PC-3 (cell line): Measurements from ENCODE around the gene RGS17. TPM values are rescaled to one million over a fixed set of nuclear protein-coding genes. Genes with fewer than 3 reads are reported as not detected.

ENCODE experiments used
- ATAC-seq: fragments of 200-7000 bp; cut with Tn5 transposase; 2 replicates; pipeline ENCODE4 v1.9.1; 2020; ENCODE audit warnings: mild to moderate bottlenecking, moderate library complexity
- BruUV-seq: library from RNA; stranded (reverse); fragments of 400-500 nt; replicated peaks from 2 replicates; lab custom pipeline; 2021; lab: Mats Ljungman, UMichigan
- CTCF ChIA-PET: fragments of 300-600 bp; sonication (Branson Sonifier 250); formaldehyde crosslinking; loops from one replicate; lab custom pipeline; 2022; ENCODE audit warnings: antibody characterized with exemption; lab: Charles Lee
- POLR2A ChIA-PET: fragments of 300-600 bp; sonication (Branson Sonifier 250); formaldehyde crosslinking; loops from one replicate; lab custom pipeline; 2022; ENCODE audit warnings: antibody characterized with exemption; ENCODE audit not compliant: unreplicated experiment; lab: Charles Lee
- DNase-seq: peaks from one replicate; pipeline ENCODE4 v3.0.0-alpha.2; 2015
- H2AFZ ChIP-seq: fragments of 300-600 bp; sonication (generic); 2 replicates; pipeline ENCODE4 v1.6.0; 2016; ENCODE audit warnings: antibody characterized with exemption, low read length
- H3F3A ChIP-seq: fragments of 300-600 bp; sonication (generic); one replicate; pipeline ENCODE4 v1.6.0; 2017; ENCODE audit warnings: antibody characterized with exemption, low read length, control low read depth, mild to moderate bottlenecking; ENCODE audit not compliant: unreplicated experiment
- H3K27ac ChIP-seq: fragments of 300-600 bp; sonication (generic); 2 replicates; pipeline ENCODE4 v1.5.1; 2016; ENCODE audit warnings: mild to moderate bottlenecking, low read length
- H3K27me3 ChIP-seq: fragments of 300-600 bp; sonication (generic); 2 replicates; pipeline ENCODE4 v1.6.1; 2016; ENCODE audit warnings: low read length, mixed read lengths
- H3K36me3 ChIP-seq: fragments of 300-600 bp; sonication (generic); 2 replicates; pipeline ENCODE4 v1.6.1; 2016; ENCODE audit warnings: low read depth, mixed run types, low read length, mixed read lengths
- H3K4me1 ChIP-seq: fragments of 300-600 bp; sonication (generic); 2 replicates; pipeline ENCODE4 v1.5.1; 2016; ENCODE audit warnings: low read length; ENCODE audit not compliant: insufficient read depth
- H3K4me2 ChIP-seq: fragments of 300-600 bp; sonication (generic); 2 replicates; pipeline ENCODE4 v1.6.0; 2016; ENCODE audit warnings: low read length
- H3K4me3 ChIP-seq: fragments of 300-600 bp; sonication (generic); 2 replicates; pipeline ENCODE4 v1.5.1; 2016; ENCODE audit warnings: mild to moderate bottlenecking, low read length, mixed read lengths
- H3K79me2 ChIP-seq: fragments of 300-600 bp; sonication (generic); 2 replicates; pipeline ENCODE4 v1.6.1; 2017; ENCODE audit warnings: low read length, mixed read lengths
- H3K9ac ChIP-seq: fragments of 300-600 bp; sonication (generic); 2 replicates; pipeline ENCODE4 v1.6.0; 2016; ENCODE audit warnings: mild to moderate bottlenecking, low read length
- H3K9me2 ChIP-seq: fragments of 300-600 bp; sonication (generic); replicated peaks from 2 replicates; pipeline ENCODE4 v1.6.1; 2016; ENCODE audit warnings: mixed run types, low read length, mixed read lengths
- H3K9me3 ChIP-seq: fragments of 300-600 bp; sonication (generic); 2 replicates; pipeline ENCODE4 v1.6.1; 2016; ENCODE audit warnings: low read length, mixed read lengths
- H4K20me1 ChIP-seq: fragments of 300-600 bp; sonication (generic); 2 replicates; pipeline ENCODE4 v1.6.1; 2016; ENCODE audit warnings: low read length, mixed read lengths
- CTCF ChIP-seq: fragments of 300-600 bp; sonication (generic); conservative IDR thresholded peaks from 2 replicates; pipeline ENCODE4 v1.5.1; 2017; ENCODE audit warnings: antibody characterized with exemption, low read depth, mild to moderate bottlenecking, low read length
- EZH2 ChIP-seq: fragments of 300-600 bp; sonication (generic); IDR thresholded peaks from one replicate; pipeline ENCODE4 v1.6.1; 2017; ENCODE audit warnings: antibody characterized with exemption, mild to moderate bottlenecking, low read length; ENCODE audit not compliant: unreplicated experiment
- EZH2phosphoT487 ChIP-seq: fragments of 300-600 bp; sonication (generic); IDR thresholded peaks from 2 replicates; pipeline ENCODE4 v1.6.1; 2018; ENCODE audit warnings: mild to moderate bottlenecking, antibody characterized with exemption, low read length, borderline replicate concordance
- intact Hi-C: fragments of 100-400 bp; cut with micrococcal nuclease; formaldehyde crosslinking; loops from 2 replicates; pipeline ENCODE4 v1.9.0; 2023
- total RNA-seq: library from RNA; depleted of rRNA; stranded (reverse); fragments of >200 nt; gene quantifications from 2 replicates; pipeline ENCODE4 v1.2.3, GENCODE V29; 2014

Gene RGS17
- total RNA-seq, 1 experiment from 2014 or later = 1.4 TPM

GRCh38 chr6:153081914-153082313 is 49.2 kb downstream of the RGS17 start:
- H3K9ac ChIP-seq = no peak overlapping the region
- no peaks in the 10 kb centered on the region for H3K9me2 ChIP-seq
- H2AFZ ChIP-seq = no peak overlapping the region
- no peaks in the 10 kb centered on the region for H4K20me1 ChIP-seq
- BruUV-seq = no TSS peak
- no peak overlapping the region for H3K27ac ChIP-seq
- TF ChIP-seq CTCF (no peak), EZH2 (no peak), EZH2phosphoT487 (no peak)
- H3K27me3 ChIP-seq = no peaks in the 10 kb centered on the region
- intact Hi-C loops = no loop called here
- H3K9me3 ChIP-seq = no peaks in the 10 kb centered on the region
- ChIA-PET CTCF (no interaction called here), POLR2A (no interaction called here)
- DNase-seq (no peak), ATAC-seq (no peak)
- H3K4me1 ChIP-seq = 0 out of 2 replicates have a peak, but pooled peaks cover 10% of the 10 kb centered on the region
- H3K4me2 ChIP-seq = no peak overlapping the region
- no peaks in the 10 kb centered on the region for H3K36me3 ChIP-seq
- H3F3A ChIP-seq = no peaks in the 10 kb centered on the region
- H3K4me3 ChIP-seq = no peak overlapping the region
- H3K79me2 ChIP-seq = no peaks in the 10 kb centered on the region

GRCh38 chr6:153076431-153076830 is 54.7 kb downstream of the RGS17 start:
- Histone ChIP-seq H2AFZ (no peak overlapping the region), H3K9me3 (no peaks in the 10 kb centered on the region), H3K4me2 (no peak overlapping the region), H3K9ac (no peak overlapping the region), H4K20me1 (no peaks in the 10 kb centered on the region), H3K36me3 (no peaks in the 10 kb centered on the region), H3K9me2 (no peaks in the 10 kb centered on the region), H3K79me2 (no peaks in the 10 kb centered on the region), H3K4me3 (no peak overlapping the region), H3K27ac (no peak overlapping the region), H3K4me1 (no peaks in the 10 kb centered on the region), H3K27me3 (no peaks in the 10 kb centered on the region), H3F3A (no peaks in the 10 kb centered on the region)
- TF ChIP-seq EZH2phosphoT487 (no peak), EZH2 (no peak), CTCF (no peak)
- ChIA-PET POLR2A (no interaction called here), CTCF (no interaction called here)
- intact Hi-C loops = no loop called here
- no peak for DNase-seq
- ATAC-seq = no peak
- no TSS peak for BruUV-seq

- intact Hi-C loops = no loop called here
Observed at GRCh38 chr6:153074761-153075160, 56.3 kb downstream of the RGS17 start.

More at GRCh38 chr6:153074761-153075160, 56.3 kb downstream of the RGS17 start:
- no peaks in the 10 kb centered on the region for H4K20me1 ChIP-seq
- ChIA-PET CTCF (no interaction called here), POLR2A (no interaction called here)
- no peak overlapping the region for H2AFZ ChIP-seq
- no peaks in the 10 kb centered on the region for H3K27me3 ChIP-seq
- no peak overlapping the region for H3K4me2 ChIP-seq
- no peak overlapping the region for H3K4me3 ChIP-seq
- no peaks in the 10 kb centered on the region for H3K9me2 ChIP-seq
- no peak overlapping the region for H3K9ac ChIP-seq
- TF ChIP-seq CTCF = no peak
- TF ChIP-seq EZH2 = no peak
- TF ChIP-seq EZH2phosphoT487 = no peak
- BruUV-seq = no TSS peak
- no peak for ATAC-seq
- no peaks in the 10 kb centered on the region for H3K9me3 ChIP-seq
- no peak overlapping the region for H3K27ac ChIP-seq
- H3F3A ChIP-seq = no peaks in the 10 kb centered on the region
- DNase-seq = no peak
- no peaks in the 10 kb centered on the region for H3K4me1 ChIP-seq
- H3K36me3 ChIP-seq = no peaks in the 10 kb centered on the region
- no peaks in the 10 kb centered on the region for H3K79me2 ChIP-seq
